Right atrium auricular region (tissue), 2 donors: Measurements from ENCODE around the gene CPLX1. TPM values are rescaled to one million over a fixed set of nuclear protein-coding genes. Genes with fewer than 3 reads are reported as not detected.

ENCODE experiments used
- DNase-seq: peaks from one replicate; pipeline ENCODE4 v3.0.0-alpha.2; 2019; ENCODE audit warnings: low spot score
- H3K27ac ChIP-seq, 2 donors: fragments of 200-600 bp; sonication (generic); 1 replicate in 1 of 2; 2 replicates in 1 of 2; pipeline ENCODE4 v1.5.1; 2016 to 2019
- H3K27me3 ChIP-seq, 2 donors: fragments of 200-600 bp; sonication (generic); one replicate each; pipeline versions ENCODE4 v1.5.1 to v1.6.0; 2017 to 2019
- H3K36me3 ChIP-seq: fragments of 200-600 bp; sonication (generic); one replicate; pipeline ENCODE4 v1.5.1; 2016
- H3K4me1 ChIP-seq, 2 donors: fragments of 200-600 bp; sonication (generic); one replicate each; pipeline versions ENCODE4 v1.5.1 to v1.6.0; 2017 to 2019
- H3K4me3 ChIP-seq, 2 donors: fragments of 200-600 bp; sonication (generic); 1 replicate in 1 of 2; 2 replicates in 1 of 2; pipeline ENCODE4 v1.5.1; 2017 to 2019; ENCODE audit warnings: mild to moderate bottlenecking in 1 of 2, moderate library complexity in 1 of 2
- H3K9me3 ChIP-seq, 2 donors: fragments of 200-600 bp; sonication (generic); one replicate each; pipeline ENCODE4 v1.5.1; 2019
- CTCF ChIP-seq, 2 donors: fragments of 200-600 bp; sonication (generic); IDR thresholded peaks; one replicate each; pipeline ENCODE4 v1.5.1; 2019; ENCODE audit warnings: antibody characterized with exemption in 2 of 2
- total RNA-seq, 2 donors: library from RNA; depleted of rRNA; stranded (reverse); fragments of >200 nt; gene quantifications; one replicate each; pipeline ENCODE4 v1.1.0, GENCODE V29; 2016

Gene CPLX1
- total RNA-seq, 2 donors from 2014 or later, result 0.98 to 2.3 TPM

- Histone ChIP-seq H3K9me3 (no peaks in the 10 kb centered on the region), H3K27ac (no peak overlapping the region), H3K4me1 (peaks cover 0 to 31% of the 10 kb centered on the region in 2 donors), H3K36me3 (no peaks in the 10 kb centered on the region), H3K27me3 (peaks cover 21 to 43% of the 10 kb centered on the region in 2 donors), H3K4me3 (no peak overlapping the region)
- TF ChIP-seq CTCF (IDR thresholded peaks at IDR 0.05), result no peak
- DNase-seq, result no peak
Observed at GRCh38 chr4:790466-790820, 35.5 kb downstream of the CPLX1 start.

- no peak overlapping the region for H3K27ac ChIP-seq
- no peak overlapping the region for H3K4me3 ChIP-seq
- no peak for DNase-seq
- H3K27me3 ChIP-seq, result peaks cover 16 to 43% of the 10 kb centered on the region in 2 donors
- no peaks in the 10 kb centered on the region for H3K36me3 ChIP-seq
- no peaks in the 10 kb centered on the region for H3K9me3 ChIP-seq
- peaks cover 0 to 26% of the 10 kb centered on the region in 2 donors for H3K4me1 ChIP-seq
- TF ChIP-seq CTCF (IDR thresholded peaks at IDR 0.05), result no peak
Observed at GRCh38 chr4:789571-790465, 36.1 kb downstream of the CPLX1 start.

- Histone ChIP-seq H3K4me1 (peaks cover 0 to 24% of the 10 kb centered on the region in 2 donors), H3K4me3 (no peak overlapping the region), H3K27me3 (peaks cover 14 to 35% of the 10 kb centered on the region in 2 donors), H3K9me3 (no peaks in the 10 kb centered on the region), H3K36me3 (no peaks in the 10 kb centered on the region), H3K27ac (no peak overlapping the region)
- no peak for TF ChIP-seq CTCF (IDR thresholded peaks at IDR 0.05)
- DNase-seq, result no peak
Observed at GRCh38 chr4:788636-789297, 37.2 kb downstream of the CPLX1 start.

GRCh38 chr4:788006-788635 is 37.8 kb downstream of the CPLX1 start:
- Histone ChIP-seq H3K4me3 (no peak overlapping the region), H3K27ac (no peak overlapping the region), H3K9me3 (no peaks in the 10 kb centered on the region), H3K4me1 (peaks cover 0 to 26% of the 10 kb centered on the region in 2 donors), H3K36me3 (no peaks in the 10 kb centered on the region), H3K27me3 (peaks cover 14 to 32% of the 10 kb centered on the region in 2 donors)
- TF ChIP-seq CTCF (IDR thresholded peaks at IDR 0.05), result no peak
- no peak for DNase-seq

GRCh38 chr4:787561-787981 is 38.4 kb downstream of the CPLX1 start:
- TF ChIP-seq CTCF (IDR thresholded peaks at IDR 0.05), result no peak
- no peak for DNase-seq
- no peak overlapping the region for H3K27ac ChIP-seq
- peaks cover 14 to 32% of the 10 kb centered on the region in 2 donors for H3K27me3 ChIP-seq
- no peaks in the 10 kb centered on the region for H3K9me3 ChIP-seq
- H3K4me1 ChIP-seq, result peaks cover 0 to 32% of the 10 kb centered on the region in 2 donors
- no peaks in the 10 kb centered on the region for H3K36me3 ChIP-seq
- no peak overlapping the region for H3K4me3 ChIP-seq
